Lower leg skin (tissue), 3 donors: ENCODE data around the gene SETSIP.

ENCODE experiments used
- POLR2A ChIP-seq, 2 donors: fragments of 450-650 bp; IDR thresholded peaks; one replicate each; pipeline ENCODE4 v1.6.1; 2016 to 2017; ENCODE audit warnings: antibody characterized with exemption in 2 of 2, mild to moderate bottlenecking in 1 of 2, moderate library complexity in 1 of 2
- TF ChIP-seq, protein P1 (sequence below), 3 donors: fragments of 450-650 bp; IDR thresholded peaks; one replicate each; pipeline ENCODE4 v1.5.1; 2016; ENCODE audit warnings: antibody characterized with exemption in 3 of 3, mild to moderate bottlenecking in 3 of 3, moderate library complexity in 2 of 3

DNA sequence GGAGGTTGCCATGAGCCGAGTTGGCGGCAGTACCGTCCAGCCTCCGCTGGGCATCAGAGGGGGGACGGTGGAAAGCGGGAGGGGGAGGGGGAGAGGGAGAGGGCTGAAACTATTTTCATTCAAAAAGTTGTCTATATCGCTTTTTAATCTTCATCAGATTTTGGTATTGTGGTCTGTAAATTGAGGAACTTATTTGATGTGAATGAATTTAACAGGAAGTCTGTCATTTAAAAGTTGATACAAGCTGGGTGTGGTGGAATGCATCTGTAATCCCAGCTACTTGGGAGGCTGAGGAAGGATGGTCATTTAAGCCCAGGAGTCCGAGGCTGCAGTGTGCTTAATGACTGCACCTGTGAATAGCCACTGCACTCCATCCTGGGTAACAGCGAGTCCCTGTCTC, 48.4 kb downstream of the SETSIP start:
- TF ChIP-seq POLR2A (IDR thresholded peaks at IDR 0.05) = no peak
- TF ChIP-seq, protein P1, sequence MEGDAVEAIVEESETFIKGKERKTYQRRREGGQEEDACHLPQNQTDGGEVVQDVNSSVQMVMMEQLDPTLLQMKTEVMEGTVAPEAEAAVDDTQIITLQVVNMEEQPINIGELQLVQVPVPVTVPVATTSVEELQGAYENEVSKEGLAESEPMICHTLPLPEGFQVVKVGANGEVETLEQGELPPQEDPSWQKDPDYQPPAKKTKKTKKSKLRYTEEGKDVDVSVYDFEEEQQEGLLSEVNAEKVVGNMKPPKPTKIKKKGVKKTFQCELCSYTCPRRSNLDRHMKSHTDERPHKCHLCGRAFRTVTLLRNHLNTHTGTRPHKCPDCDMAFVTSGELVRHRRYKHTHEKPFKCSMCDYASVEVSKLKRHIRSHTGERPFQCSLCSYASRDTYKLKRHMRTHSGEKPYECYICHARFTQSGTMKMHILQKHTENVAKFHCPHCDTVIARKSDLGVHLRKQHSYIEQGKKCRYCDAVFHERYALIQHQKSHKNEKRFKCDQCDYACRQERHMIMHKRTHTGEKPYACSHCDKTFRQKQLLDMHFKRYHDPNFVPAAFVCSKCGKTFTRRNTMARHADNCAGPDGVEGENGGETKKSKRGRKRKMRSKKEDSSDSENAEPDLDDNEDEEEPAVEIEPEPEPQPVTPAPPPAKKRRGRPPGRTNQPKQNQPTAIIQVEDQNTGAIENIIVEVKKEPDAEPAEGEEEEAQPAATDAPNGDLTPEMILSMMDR (IDR thresholded peaks at IDR 0.05) = no peak
